Urothelium cell line (cell line): ENCODE data around the gene SMPD3.

Experiments used
- DNase-seq: peaks from one replicate; pipeline ENCODE4 v3.0.0; 2011; ENCODE audit warnings: low spot score, mixed read lengths
- FAIRE-seq: peaks from 2 replicates; lab custom pipeline; 2011; peaks lifted over from hg19 to GRCh38; lab: Jason Lieb, UNC

The SMPD3 gene

DNA sequence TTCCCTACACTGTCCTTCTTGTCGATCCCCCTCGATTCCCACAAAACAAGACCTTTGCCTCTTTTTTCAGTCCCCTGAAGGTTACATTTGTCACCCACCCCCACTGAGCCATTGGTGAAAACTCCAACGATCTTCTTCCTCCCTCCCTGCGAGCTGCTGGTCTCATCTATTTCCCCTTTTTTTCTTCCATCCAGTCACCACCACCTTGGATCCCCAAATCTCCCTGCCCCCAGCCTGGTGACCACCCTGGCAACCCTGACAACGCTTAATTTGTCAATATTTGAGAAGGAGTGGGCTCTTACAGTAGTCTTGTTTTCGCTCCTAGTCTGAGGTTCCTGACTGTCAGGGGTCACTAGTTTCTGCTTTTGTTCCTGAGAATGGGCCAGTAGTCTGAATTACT is 62.9 kb downstream of the SMPD3 start:
- FAIRE-seq (no peak), DNase-seq (no peak)

DNA sequence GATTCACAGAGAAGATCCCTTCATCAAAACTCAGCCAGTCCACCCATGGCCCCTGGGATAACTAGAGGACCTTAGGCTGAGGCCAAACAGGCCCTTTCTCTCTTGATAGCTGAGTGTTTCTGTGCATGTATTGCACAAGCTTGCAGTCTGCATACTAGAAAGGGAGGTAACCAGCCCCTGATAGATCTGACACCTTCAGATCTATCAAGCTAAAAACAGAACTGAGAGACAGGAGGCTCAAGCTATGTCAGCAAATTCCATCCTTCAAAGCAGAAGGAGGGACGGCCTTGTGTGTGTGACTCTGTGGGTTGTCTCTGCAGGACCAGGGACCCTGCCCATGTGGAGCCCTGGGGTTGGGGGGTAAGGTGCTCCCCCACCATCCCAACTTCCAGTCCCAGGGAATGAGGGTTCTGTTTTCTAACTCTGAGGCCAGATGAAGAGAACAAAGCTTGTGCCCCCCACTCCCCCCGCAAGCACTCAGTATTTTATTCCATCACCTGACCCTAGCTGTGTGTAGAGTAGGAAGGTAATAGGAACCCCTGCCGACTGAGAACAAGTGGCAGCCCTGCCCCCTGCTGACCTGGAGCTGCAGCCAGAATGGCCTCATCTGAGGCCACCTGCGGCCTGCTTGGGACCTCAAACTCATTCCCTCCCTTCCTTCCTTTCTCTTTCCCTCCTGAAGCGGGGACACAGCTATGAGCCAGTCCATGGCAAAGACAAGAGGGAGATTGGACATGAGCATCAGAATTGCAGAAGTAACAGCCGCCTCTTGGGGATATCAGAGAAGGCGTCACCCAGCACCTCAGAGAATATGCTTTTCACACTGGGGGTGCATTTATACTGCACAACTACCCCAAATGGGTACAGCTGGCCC is 63.8 kb downstream of the SMPD3 start:
- no peak for FAIRE-seq
- DNase-seq = no peak

DNA sequence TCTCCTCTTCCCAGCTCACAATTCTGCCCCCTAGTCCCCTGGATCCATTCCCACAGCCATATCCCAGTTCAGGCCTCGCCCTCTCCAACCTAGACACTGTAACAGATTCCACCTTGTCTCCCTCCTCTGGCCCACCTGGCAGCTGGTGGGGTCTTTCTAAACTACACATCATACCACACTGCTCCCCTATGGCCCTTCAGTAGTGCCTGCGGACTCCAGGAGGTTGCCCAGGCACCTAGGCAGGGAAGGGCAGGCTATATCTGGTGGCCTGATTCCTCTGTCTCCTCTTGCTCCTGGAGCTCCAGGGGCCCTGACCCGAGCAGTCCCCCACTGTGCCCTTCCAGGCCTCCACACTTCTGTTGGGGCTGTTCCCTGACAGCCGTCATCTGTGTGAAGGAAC is 64.5 kb downstream of the SMPD3 start:
- DNase-seq (no peak), FAIRE-seq (no peak)

GRCh38 chr16:68382296-68382718 is 66.0 kb downstream of the SMPD3 start:
- DNase-seq (no peak), FAIRE-seq (no peak)

DNA sequence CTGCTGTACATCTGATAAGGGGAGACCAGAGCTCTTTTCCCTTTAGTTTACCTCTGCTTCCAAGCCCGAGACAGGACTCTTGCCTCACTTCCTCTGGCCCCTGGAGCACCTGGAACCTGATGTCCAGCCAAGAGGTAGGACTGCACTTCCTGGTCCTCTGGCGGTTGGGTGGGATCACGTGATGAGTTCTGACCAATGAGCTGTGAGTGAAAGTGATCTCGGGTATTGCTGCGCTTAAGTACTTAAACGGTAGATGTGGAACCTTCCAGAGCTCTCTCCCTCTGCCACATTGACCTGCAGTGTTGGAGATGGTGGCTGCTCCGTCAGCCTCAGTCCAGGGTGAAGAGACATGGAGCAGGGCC is 67.0 kb downstream of the SMPD3 start:
- FAIRE-seq (no peak), DNase-seq (no peak)

DNA sequence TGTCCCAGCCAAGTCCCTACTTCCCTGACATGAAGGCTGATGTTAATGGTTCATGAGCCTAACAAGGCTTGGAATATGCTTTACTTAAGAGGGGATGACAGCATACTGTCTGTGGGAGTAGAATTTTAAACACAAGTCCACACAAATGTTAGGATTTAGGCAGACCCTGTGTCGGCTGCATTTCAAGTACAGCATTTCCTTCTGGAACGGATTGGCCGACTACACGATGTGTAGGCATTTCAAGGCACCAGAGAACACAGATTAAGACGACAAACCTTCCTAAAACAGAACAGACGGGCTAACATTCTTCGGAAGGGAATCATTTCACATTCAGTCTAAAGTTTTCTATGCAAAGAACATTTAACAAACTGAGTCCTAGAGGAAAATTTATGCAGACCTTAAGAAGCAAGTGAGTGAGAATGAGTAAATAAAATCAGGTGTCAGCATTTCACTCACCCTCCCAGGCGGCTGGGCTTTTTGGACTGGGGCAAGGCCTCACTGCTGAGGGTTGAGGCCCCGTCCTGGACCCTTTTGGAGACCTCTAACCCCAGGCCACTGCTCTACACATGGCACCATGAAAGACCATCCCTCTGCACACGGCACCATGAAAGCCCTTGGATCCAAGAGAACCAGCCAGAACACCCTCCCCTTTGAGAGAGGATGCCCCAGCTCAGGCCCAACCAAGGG is 67.5 kb downstream of the SMPD3 start:
- FAIRE-seq (no peak), DNase-seq (no peak)

DNA sequence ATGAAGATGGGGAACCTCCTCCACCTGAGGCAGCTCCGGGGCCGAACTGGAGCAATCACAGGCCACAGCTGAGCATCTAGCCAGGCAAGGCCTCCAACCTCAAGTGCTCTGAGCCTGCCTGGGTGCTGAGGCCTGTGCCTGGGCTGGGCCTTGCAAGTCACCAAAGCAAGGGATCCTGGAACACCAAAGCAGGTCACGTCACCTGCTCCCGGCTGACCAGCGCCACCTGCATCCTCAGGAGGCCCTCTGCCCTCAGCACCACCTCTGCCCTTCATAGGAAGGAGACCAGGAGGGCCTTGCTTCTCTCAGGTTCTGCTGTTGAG is 68.0 kb downstream of the SMPD3 start:
- DNase-seq (no peak), FAIRE-seq (no peak)

- FAIRE-seq = no peak
- DNase-seq = no peak
Observed at GRCh38 chr16:68379472-68380347, 68.6 kb downstream of the SMPD3 start.

- FAIRE-seq (no peak), DNase-seq (no peak)
Observed at GRCh38 chr16:68378436-68379415, 69.6 kb downstream of the SMPD3 start.

DNA sequence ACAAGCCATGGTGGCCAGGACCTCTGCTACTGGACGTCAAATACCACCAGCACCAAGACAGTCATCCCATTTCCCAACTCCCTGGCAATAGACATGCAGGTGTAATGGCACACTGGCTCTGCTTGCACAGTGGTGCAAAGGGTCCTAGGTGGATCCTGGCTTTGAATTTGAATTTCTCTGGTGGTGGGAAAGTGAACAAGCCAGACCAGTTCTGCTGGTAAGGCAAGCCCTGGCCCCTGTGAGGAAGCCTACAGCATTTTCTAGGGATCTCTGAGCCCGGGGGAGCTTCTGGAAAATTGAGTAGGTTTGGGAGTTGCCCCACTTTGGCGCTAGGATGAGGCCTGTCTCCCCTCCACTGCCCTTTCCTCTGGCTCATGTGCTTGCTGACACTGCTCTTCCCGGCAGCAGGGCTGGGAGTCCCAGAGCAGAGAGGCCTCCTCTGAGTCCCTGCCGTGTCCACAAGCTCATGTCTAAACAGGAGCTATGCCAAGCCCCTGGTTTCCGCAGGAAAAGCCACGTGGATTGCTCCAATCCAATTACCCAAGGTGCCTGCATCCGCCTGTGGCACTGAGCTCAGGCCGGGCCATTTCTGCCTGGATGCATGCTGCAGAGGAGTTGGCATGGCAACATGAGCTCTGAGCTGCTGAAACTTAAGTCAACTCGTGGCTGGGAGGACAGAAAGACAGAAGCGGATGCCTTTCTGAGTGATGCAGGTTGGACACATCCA is 70.5 kb downstream of the SMPD3 start:
- no peak for FAIRE-seq

GRCh38 chr16:68377221-68377620 is 71.1 kb downstream of the SMPD3 start:
- FAIRE-seq (no peak), DNase-seq (no peak)

More for the DNA sequence above, 70.5 kb downstream of the SMPD3 start:
- no peak for DNase-seq

GRCh38 chr16:68376590-68376989 is 71.7 kb downstream of the SMPD3 start:
- DNase-seq (no peak), FAIRE-seq (no peak)

- DNase-seq = no peak
- no peak for FAIRE-seq
Observed at GRCh38 chr16:68375801-68376536, 72.3 kb downstream of the SMPD3 start.

DNA sequence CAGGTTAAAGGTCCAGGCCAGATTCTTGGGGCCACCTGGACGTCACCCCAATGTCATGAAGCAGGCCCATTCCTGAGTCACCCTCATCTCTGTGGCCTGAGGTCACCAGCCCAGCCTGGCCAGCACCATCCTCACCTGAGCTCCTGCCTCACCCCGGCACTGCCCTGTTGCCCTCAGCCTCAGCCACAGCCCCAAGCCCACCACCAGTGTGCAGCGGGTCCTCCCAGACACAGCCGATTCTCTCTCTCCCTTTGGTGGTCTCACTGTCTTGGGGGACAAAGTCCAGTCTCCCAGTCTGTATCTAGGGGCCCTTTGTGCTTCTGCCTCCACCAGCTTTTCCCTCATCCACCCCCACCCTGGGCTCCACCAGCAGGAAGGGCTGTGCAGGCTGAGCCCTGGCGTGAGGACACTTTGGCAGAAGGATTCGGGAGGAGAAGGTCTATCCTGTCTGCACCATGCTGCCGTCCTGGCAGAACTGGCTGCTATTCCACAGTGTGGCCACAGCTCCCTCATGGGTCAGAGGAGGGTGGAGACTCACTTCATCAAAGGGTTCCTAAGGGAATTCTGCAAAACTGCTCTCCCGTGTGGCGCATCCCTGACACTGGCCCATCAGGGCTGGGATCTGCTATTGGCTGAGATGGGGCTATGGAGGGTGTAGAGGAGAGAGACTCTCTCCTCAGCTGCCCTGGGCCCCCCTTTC is 73.2 kb downstream of the SMPD3 start:
- no peak for DNase-seq
- no peak for FAIRE-seq

- FAIRE-seq (no peak), DNase-seq (no peak)
Observed at GRCh38 chr16:68374246-68374805, 74.0 kb downstream of the SMPD3 start.

GRCh38 chr16:68373528-68374245 is 74.6 kb downstream of the SMPD3 start:
- DNase-seq (no peak), FAIRE-seq (no peak)

GRCh38 chr16:68372806-68373205 is 75.5 kb downstream of the SMPD3 start:
- DNase-seq (no peak), FAIRE-seq (no peak)

DNA sequence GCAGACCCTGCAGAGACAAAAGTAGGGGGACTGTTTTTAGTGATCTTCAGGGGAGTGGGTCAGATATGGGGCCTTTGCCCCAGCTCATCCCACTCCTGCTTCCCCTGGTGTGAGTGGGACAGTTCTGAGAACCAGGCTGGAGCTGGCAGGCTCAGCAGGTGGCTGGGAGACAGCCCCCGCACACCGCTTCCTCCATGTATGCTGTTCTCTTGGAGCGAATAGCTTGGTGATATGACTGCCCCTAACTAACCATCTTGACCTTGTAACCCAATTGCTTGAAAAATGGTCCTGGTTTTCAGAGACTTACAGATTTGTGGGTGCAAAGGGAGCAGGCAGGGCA is 76.0 kb downstream of the SMPD3 start:
- FAIRE-seq = no peak
- no peak for DNase-seq
